ENCODE data around the gene LDLRAD2.
"Not testable (repeated sequence)": the region's sequence is repeated elsewhere in the genome, so short reads cannot be mapped to it uniquely, and the experiment has no call there.

Gene LDLRAD2

GRCh38 chr1:21773585-21773984 lies 38.5 kb upstream of the LDLRAD2 start:
- no peak for FAIRE-seq
- DNase-seq (ENCODE audit: insufficient read length, low spot score), result no peak
- TF ChIP-seq CTCF (IDR thresholded peaks at IDR 0.05; ENCODE audit: insufficient read depth, missing control alignments), result no peak

GRCh38 chr1:21774835-21775549 lies 37.1 kb upstream of the LDLRAD2 start:
- FAIRE-seq, result no peak
- DNase-seq (ENCODE audit: insufficient read length, low spot score), result no peak
- TF ChIP-seq CTCF (IDR thresholded peaks at IDR 0.05; ENCODE audit: insufficient read depth, missing control alignments), result no peak

GRCh38 chr1:21775550-21775914 lies 36.5 kb upstream of the LDLRAD2 start:
- DNase-seq (ENCODE audit: insufficient read length, low spot score) (no peak), FAIRE-seq (no peak)
- TF ChIP-seq CTCF (IDR thresholded peaks at IDR 0.05; ENCODE audit: insufficient read depth, missing control alignments), result no peak

GRCh38 chr1:21775985-21776562 lies 36.0 kb upstream of the LDLRAD2 start:
- no peak for TF ChIP-seq CTCF (IDR thresholded peaks at IDR 0.05; ENCODE audit: insufficient read depth, missing control alignments)
- FAIRE-seq (no peak), DNase-seq (ENCODE audit: insufficient read length, low spot score) (no peak)

- not testable (repeated sequence) for FAIRE-seq
Observed at GRCh38 chr1:21776925-21777324, 35.1 kb upstream of the LDLRAD2 start.

GRCh38 chr1:21778405-21778727 lies 33.7 kb upstream of the LDLRAD2 start:
- TF ChIP-seq CTCF (IDR thresholded peaks at IDR 0.05; ENCODE audit: insufficient read depth, missing control alignments), result no peak
- FAIRE-seq (no peak), DNase-seq (ENCODE audit: insufficient read length, low spot score) (no peak)

More at GRCh38 chr1:21776925-21777324, 35.1 kb upstream of the LDLRAD2 start:
- not testable (repeated sequence) for DNase-seq (ENCODE audit: insufficient read length, low spot score)

- TF ChIP-seq CTCF (IDR thresholded peaks at IDR 0.05; ENCODE audit: insufficient read depth, missing control alignments), result no peak
- FAIRE-seq, result no peak
- no peak for DNase-seq (ENCODE audit: insufficient read length, low spot score)
Observed at GRCh38 chr1:21779613-21780521, 32.2 kb upstream of the LDLRAD2 start.

Data from D721Med (cell line).